ENCODE results near the gene HS6ST3.

DNA sequence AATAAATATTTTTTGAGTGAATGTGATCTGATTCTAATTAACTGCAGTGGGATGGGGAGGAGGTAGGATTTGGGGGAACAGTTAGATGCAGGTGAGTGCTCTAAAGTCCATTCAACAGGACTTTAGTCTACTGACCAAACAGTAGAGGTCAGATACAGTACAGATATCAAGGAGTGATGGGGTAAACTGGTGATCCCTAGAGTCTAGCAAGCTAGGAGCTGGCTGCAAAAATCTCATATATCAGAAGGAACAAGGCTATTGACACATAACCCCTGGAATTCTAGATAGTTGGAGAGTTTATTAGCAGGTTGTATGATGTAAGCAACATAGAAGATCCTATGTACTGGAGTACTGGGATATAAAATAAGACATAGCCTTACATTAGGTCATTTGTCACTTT, 131.6 kb downstream of the HS6ST3 start:
- TF ChIP-seq POLR2AphosphoS5 (IDR thresholded peaks at IDR 0.05), result no peak
- TF ChIP-seq, protein P1, sequence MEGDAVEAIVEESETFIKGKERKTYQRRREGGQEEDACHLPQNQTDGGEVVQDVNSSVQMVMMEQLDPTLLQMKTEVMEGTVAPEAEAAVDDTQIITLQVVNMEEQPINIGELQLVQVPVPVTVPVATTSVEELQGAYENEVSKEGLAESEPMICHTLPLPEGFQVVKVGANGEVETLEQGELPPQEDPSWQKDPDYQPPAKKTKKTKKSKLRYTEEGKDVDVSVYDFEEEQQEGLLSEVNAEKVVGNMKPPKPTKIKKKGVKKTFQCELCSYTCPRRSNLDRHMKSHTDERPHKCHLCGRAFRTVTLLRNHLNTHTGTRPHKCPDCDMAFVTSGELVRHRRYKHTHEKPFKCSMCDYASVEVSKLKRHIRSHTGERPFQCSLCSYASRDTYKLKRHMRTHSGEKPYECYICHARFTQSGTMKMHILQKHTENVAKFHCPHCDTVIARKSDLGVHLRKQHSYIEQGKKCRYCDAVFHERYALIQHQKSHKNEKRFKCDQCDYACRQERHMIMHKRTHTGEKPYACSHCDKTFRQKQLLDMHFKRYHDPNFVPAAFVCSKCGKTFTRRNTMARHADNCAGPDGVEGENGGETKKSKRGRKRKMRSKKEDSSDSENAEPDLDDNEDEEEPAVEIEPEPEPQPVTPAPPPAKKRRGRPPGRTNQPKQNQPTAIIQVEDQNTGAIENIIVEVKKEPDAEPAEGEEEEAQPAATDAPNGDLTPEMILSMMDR (IDR thresholded peaks at IDR 0.05), result no peak
- TF ChIP-seq POLR2A (IDR thresholded peaks at IDR 0.05), result no peak
- TF ChIP-seq EP300 (IDR thresholded peaks at IDR 0.05), result no peak

Measured in sigmoid colon (tissue), 4 donors.